Right lobe of liver (tissue), 4 donors: ENCODE measurements around the gene PCP4L1.
"Not testable (repeated sequence)": the region's sequence is repeated elsewhere in the genome, so short reads cannot be mapped to it uniquely, and the experiment has no call there.

Experiments
- POLR2A ChIP-seq: fragments of 450-650 bp; IDR thresholded peaks from one replicate; pipeline ENCODE4 v1.6.1; 2017; ENCODE audit warnings: antibody characterized with exemption, mild to moderate bottlenecking
- TF ChIP-seq, protein P1 (sequence below), 4 donors: fragments of 200-600 bp in 3 of 4; fragments of 450-650 bp in 1 of 4; IDR thresholded peaks; one replicate each; pipeline versions ENCODE4 v1.5.1 to v1.8.0; 2016 to 2022; ENCODE audit warnings: antibody characterized with exemption in 4 of 4, mild to moderate bottlenecking in 2 of 4
- donor health status: DM: no; HTN: no; CAD: no.
- donor health status: DM: no; HTN: no; CAD: no.
- donor health status: DM: no; HTN: yes; CAD: no.

GRCh38 chr1:161255302-161255701 lies 3.2 kb upstream of the PCP4L1 start:
- TF ChIP-seq, protein P1, sequence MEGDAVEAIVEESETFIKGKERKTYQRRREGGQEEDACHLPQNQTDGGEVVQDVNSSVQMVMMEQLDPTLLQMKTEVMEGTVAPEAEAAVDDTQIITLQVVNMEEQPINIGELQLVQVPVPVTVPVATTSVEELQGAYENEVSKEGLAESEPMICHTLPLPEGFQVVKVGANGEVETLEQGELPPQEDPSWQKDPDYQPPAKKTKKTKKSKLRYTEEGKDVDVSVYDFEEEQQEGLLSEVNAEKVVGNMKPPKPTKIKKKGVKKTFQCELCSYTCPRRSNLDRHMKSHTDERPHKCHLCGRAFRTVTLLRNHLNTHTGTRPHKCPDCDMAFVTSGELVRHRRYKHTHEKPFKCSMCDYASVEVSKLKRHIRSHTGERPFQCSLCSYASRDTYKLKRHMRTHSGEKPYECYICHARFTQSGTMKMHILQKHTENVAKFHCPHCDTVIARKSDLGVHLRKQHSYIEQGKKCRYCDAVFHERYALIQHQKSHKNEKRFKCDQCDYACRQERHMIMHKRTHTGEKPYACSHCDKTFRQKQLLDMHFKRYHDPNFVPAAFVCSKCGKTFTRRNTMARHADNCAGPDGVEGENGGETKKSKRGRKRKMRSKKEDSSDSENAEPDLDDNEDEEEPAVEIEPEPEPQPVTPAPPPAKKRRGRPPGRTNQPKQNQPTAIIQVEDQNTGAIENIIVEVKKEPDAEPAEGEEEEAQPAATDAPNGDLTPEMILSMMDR (IDR thresholded peaks at IDR 0.05): not testable (repeated sequence)
- TF ChIP-seq POLR2A: not testable (repeated sequence)
